Liver (tissue), 9 donors: ENCODE measurements around the gene PARVG. TPM values are rescaled to one million over a fixed set of nuclear protein-coding genes. Genes with fewer than 3 reads are reported as not detected.

Experiments
- DNase-seq: peaks from one replicate; pipeline ENCODE4 v3.0.0-alpha.2; 2017; ENCODE audit warnings: low spot score
- H3K27ac ChIP-seq, 2 donors: one replicate each; pipeline ENCODE4 v1.7.0; 2013; ENCODE audit warnings: inconsistent platforms in 2 of 2, low read length in 2 of 2, control low read depth in 1 of 2, low read depth in 1 of 2, mild to moderate bottlenecking in 1 of 2
- H3K27me3 ChIP-seq, 4 donors: one replicate each; pipeline versions ENCODE4 v1.6.1 to v1.7.0; 2013; ENCODE audit warnings: low read length in 3 of 4, inconsistent platforms in 1 of 4, mild to moderate bottlenecking in 1 of 4, moderate library complexity in 1 of 4; ENCODE audit not compliant: control insufficient read depth in 4 of 4, insufficient read depth in 4 of 4
- H3K36me3 ChIP-seq, 4 donors: one replicate each; pipeline versions ENCODE4 v1.6.1 to v1.7.0; 2013; ENCODE audit warnings: low read length in 3 of 4, mild to moderate bottlenecking in 3 of 4, low read depth in 1 of 4, moderate library complexity in 1 of 4; ENCODE audit not compliant: control insufficient read depth in 4 of 4, insufficient read depth in 3 of 4
- H3K4me1 ChIP-seq, 4 donors: one replicate each; pipeline versions ENCODE4 v1.6.1 to v1.7.0; 2013; ENCODE audit warnings: low read length in 3 of 4, mild to moderate bottlenecking in 3 of 4, moderate library complexity in 1 of 4; ENCODE audit not compliant: control insufficient read depth in 4 of 4, insufficient read depth in 4 of 4
- H3K4me3 ChIP-seq, 3 donors: one replicate each; pipeline versions ENCODE4 v1.6.1 to v1.7.0; 2013; ENCODE audit warnings: low read length in 3 of 3, control low read depth in 1 of 3, low read depth in 1 of 3, mild to moderate bottlenecking in 1 of 3
- H3K9ac ChIP-seq, 2 donors: one replicate each; pipeline ENCODE4 v1.7.0; 2013; ENCODE audit warnings: low read length in 2 of 2, mild to moderate bottlenecking in 2 of 2, moderate library complexity in 2 of 2, control low read depth in 1 of 2, low read depth in 1 of 2
- H3K9me3 ChIP-seq, 4 donors: one replicate each; pipeline versions ENCODE4 v1.6.1 to v1.7.0; 2013; ENCODE audit warnings: low read length in 3 of 4; ENCODE audit not compliant: control insufficient read depth in 4 of 4
- EGR1 ChIP-seq, 2 donors: IDR thresholded peaks; 2 replicates each; pipeline ENCODE4 v1.6.1; 2016 to 2018; ENCODE audit warnings: antibody characterized with exemption in 2 of 2, low read depth in 2 of 2
- FOXA1 ChIP-seq: IDR thresholded peaks from 2 replicates; pipeline ENCODE4 v1.6.1; 2016; ENCODE audit warnings: antibody characterized with exemption
- FOXA2 ChIP-seq: IDR thresholded peaks from 2 replicates; pipeline ENCODE4 v1.6.1; 2016; ENCODE audit warnings: antibody characterized with exemption
- GABPA ChIP-seq, 2 donors: IDR thresholded peaks in 1 of 2; conservative IDR thresholded peaks in 1 of 2; 2 replicates each; pipeline ENCODE4 v1.6.1; 2016; ENCODE audit warnings: antibody characterized with exemption in 2 of 2, mild to moderate bottlenecking in 1 of 2, moderate library complexity in 1 of 2
- HNF4A ChIP-seq, 2 donors: conservative IDR thresholded peaks; 2 replicates each; pipeline ENCODE4 v1.6.1; 2016; ENCODE audit warnings: antibody characterized with exemption in 2 of 2, mild to moderate bottlenecking in 2 of 2
- HNF4G ChIP-seq: IDR thresholded peaks from 2 replicates; pipeline ENCODE4 v1.6.1; 2016; ENCODE audit warnings: antibody characterized with exemption
- JUND ChIP-seq, 2 donors: IDR thresholded peaks; 2 replicates each; pipeline ENCODE4 v1.6.1; 2016; ENCODE audit warnings: antibody characterized with exemption in 2 of 2
- NR2F2 ChIP-seq: IDR thresholded peaks from 2 replicates; pipeline ENCODE4 v1.6.1; 2016; ENCODE audit warnings: antibody characterized with exemption
- RAD21 ChIP-seq, 2 donors: IDR thresholded peaks; 2 replicates each; pipeline ENCODE4 v1.6.1; 2016; ENCODE audit warnings: antibody characterized with exemption in 2 of 2, mild to moderate bottlenecking in 2 of 2
- RXRA ChIP-seq, 2 donors: IDR thresholded peaks; 2 replicates each; pipeline ENCODE4 v1.6.1; 2017 to 2018; ENCODE audit warnings: antibody characterized with exemption in 2 of 2, mild to moderate bottlenecking in 1 of 2
- SP1 ChIP-seq: IDR thresholded peaks from 2 replicates; pipeline ENCODE4 v1.6.1; 2018; ENCODE audit warnings: antibody characterized with exemption, mild to moderate bottlenecking
- TAF1 ChIP-seq: conservative IDR thresholded peaks from 2 replicates; pipeline ENCODE4 v1.6.1; 2016; ENCODE audit warnings: antibody characterized with exemption, mild to moderate bottlenecking
- YY1 ChIP-seq: IDR thresholded peaks from 2 replicates; pipeline ENCODE4 v1.6.1; 2016; ENCODE audit warnings: antibody characterized with exemption, mild to moderate bottlenecking
- WGBS: extraction: QIAGEN DNeasy Blood & Tissue Kit; methylation state at CpG from one replicate; pipeline ENCODE4 v1.1.7; 2013; 5-methylcytosine and 5-hydroxymethylcytosine counted together
- polyA plus RNA-seq, 2 donors: library from polyadenylated mRNA; stranded (reverse) in 1 of 2; unstranded in 1 of 2; fragments of 200-250 nt in 1 of 2; fragments of >200 nt in 1 of 2; fragmentation: Nextera tagmentation in 1 of 2; extraction: Ambion mirVana in 1 of 2; gene quantifications; one replicate each; pipeline versions ENCODE4 v1.2.1 to v1.2.3, GENCODE V29; 2013 to 2015
- total RNA-seq, 2 donors: library from RNA; depleted of rRNA; stranded (reverse); fragments of >200 nt; gene quantifications; one replicate each; pipeline ENCODE4 v1.2.3, GENCODE V29; 2014
- TF ChIP-seq, protein P1 (sequence below): IDR thresholded peaks from 2 replicates; pipeline ENCODE4 v1.6.1; 2016; ENCODE audit warnings: antibody characterized with exemption
- TF ChIP-seq, protein P2 (sequence below): IDR thresholded peaks from 2 replicates; pipeline ENCODE4 v1.6.1; 2016; ENCODE audit warnings: antibody characterized with exemption, mild to moderate bottlenecking
- TF ChIP-seq, protein P3 (sequence below): IDR thresholded peaks from 2 replicates; pipeline ENCODE4 v1.6.1; 2016; ENCODE audit warnings: antibody characterized with exemption
- TF ChIP-seq, protein P4 (sequence below): fragments of 150-350 bp; IDR thresholded peaks from 2 replicates; pipeline ENCODE4 v1.5.1; 2017; ENCODE audit warnings: improper control_type of control experiment, low read depth, low read length; ENCODE audit not compliant: missing input control
- TF ChIP-seq, protein P5 (sequence below): IDR thresholded peaks from 2 replicates; pipeline ENCODE4 v1.6.1; 2016; ENCODE audit warnings: antibody characterized with exemption
- donor health status: healthy.
- donor health status: healthy.
- donor health status: healthy.
- donor health status: healthy.
- donor health status: healthy.

Gene PARVG
- total and polyA plus RNA-seq, 4 donors = 4.0 to 12.1 (median 6.6) TPM

DNA sequence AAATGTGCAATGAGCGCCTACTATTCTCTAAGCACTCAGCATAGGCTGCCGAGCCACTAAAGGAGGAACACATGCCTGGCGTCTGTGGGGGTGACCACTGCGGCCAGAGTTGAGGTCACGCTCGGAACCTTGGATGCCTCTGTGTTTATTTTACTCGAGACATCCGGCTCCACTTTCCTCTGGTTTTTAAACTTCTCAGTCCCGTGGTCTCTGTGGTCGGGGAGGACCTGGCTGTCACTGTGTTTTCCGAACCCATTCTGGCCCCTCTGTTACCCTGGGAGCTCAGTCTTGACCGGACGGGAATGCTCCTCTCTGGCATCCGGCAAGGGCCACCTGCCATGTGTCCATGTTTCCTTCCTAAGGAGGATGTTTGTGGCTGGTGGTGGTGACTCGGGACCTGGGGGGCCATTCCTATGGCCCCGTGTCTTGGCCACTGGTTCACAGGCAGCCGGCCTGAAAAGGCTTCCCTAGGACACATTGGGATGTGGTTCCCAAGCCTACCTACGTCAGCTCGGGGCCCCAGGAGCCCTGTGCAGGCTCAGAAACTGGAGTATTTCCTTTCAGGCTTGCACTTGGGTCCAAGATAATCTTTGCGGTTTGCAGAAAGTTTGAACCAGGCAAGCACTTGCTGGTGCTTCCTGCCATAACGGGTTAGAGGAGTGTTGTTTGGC, 46.7 kb upstream of the PARVG start (continued):
- TF ChIP-seq, protein P1, sequence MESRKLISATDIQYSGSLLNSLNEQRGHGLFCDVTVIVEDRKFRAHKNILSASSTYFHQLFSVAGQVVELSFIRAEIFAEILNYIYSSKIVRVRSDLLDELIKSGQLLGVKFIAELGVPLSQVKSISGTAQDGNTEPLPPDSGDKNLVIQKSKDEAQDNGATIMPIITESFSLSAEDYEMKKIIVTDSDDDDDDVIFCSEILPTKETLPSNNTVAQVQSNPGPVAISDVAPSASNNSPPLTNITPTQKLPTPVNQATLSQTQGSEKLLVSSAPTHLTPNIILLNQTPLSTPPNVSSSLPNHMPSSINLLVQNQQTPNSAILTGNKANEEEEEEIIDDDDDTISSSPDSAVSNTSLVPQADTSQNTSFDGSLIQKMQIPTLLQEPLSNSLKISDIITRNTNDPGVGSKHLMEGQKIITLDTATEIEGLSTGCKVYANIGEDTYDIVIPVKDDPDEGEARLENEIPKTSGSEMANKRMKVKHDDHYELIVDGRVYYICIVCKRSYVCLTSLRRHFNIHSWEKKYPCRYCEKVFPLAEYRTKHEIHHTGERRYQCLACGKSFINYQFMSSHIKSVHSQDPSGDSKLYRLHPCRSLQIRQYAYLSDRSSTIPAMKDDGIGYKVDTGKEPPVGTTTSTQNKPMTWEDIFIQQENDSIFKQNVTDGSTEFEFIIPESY = no peak
- TF ChIP-seq FOXA1 (no peak), SP1 (no peak)

DNA sequence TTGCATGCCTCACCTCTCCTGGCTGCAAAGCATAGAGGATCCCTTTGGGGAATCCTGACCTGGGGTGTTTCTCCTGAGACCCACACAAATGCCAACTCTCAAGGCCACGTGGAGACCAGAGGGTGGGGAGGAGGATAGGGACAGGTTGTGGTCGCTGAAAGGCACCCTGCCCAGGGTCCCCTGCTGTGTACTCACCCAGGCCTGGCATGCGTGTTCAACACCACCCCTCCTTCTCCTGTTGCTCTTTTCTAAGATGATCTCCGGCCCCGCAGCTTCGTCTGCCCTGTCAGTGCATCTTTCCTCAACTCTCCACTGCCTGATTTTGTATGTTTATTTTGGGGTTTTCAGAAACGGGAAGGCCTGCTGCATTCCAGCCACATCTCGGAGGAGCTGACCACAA, 44.6 kb upstream of the PARVG start:
- Histone ChIP-seq H3K27me3 (no peaks in the 10 kb centered on the region), H3K4me3 (no peak overlapping the region), H3K36me3 (peaks cover 0 to 7% (median 4%) of the 10 kb centered on the region in 4 donors), H3K4me1 (peaks cover 0 to 4% (median 0%) of the 10 kb centered on the region in 4 donors), H3K9me3 (peaks cover 0 to 4% (median 2%) of the 10 kb centered on the region in 4 donors), H3K9ac (no peak overlapping the region), H3K27ac (no peak overlapping the region)
- 87% methylated on average over 8 of the region's 8 CpGs for WGBS
- no peak for TF ChIP-seq SP1
- TF ChIP-seq TAF1 = no peak
- TF ChIP-seq, protein P2, sequence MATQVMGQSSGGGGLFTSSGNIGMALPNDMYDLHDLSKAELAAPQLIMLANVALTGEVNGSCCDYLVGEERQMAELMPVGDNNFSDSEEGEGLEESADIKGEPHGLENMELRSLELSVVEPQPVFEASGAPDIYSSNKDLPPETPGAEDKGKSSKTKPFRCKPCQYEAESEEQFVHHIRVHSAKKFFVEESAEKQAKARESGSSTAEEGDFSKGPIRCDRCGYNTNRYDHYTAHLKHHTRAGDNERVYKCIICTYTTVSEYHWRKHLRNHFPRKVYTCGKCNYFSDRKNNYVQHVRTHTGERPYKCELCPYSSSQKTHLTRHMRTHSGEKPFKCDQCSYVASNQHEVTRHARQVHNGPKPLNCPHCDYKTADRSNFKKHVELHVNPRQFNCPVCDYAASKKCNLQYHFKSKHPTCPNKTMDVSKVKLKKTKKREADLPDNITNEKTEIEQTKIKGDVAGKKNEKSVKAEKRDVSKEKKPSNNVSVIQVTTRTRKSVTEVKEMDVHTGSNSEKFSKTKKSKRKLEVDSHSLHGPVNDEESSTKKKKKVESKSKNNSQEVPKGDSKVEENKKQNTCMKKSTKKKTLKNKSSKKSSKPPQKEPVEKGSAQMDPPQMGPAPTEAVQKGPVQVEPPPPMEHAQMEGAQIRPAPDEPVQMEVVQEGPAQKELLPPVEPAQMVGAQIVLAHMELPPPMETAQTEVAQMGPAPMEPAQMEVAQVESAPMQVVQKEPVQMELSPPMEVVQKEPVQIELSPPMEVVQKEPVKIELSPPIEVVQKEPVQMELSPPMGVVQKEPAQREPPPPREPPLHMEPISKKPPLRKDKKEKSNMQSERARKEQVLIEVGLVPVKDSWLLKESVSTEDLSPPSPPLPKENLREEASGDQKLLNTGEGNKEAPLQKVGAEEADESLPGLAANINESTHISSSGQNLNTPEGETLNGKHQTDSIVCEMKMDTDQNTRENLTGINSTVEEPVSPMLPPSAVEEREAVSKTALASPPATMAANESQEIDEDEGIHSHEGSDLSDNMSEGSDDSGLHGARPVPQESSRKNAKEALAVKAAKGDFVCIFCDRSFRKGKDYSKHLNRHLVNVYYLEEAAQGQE = no peak
- TF ChIP-seq HNF4A (conservative IDR thresholded peaks at IDR 0.05) = no peak
- no peak for TF ChIP-seq FOXA2
- TF ChIP-seq, protein P3, sequence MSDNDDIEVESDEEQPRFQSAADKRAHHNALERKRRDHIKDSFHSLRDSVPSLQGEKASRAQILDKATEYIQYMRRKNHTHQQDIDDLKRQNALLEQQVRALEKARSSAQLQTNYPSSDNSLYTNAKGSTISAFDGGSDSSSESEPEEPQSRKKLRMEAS = no peak
- TF ChIP-seq RXRA (IDR thresholded peaks at IDR 0.05) = no peak
- TF ChIP-seq HNF4G = no peak
- TF ChIP-seq, protein P4, sequence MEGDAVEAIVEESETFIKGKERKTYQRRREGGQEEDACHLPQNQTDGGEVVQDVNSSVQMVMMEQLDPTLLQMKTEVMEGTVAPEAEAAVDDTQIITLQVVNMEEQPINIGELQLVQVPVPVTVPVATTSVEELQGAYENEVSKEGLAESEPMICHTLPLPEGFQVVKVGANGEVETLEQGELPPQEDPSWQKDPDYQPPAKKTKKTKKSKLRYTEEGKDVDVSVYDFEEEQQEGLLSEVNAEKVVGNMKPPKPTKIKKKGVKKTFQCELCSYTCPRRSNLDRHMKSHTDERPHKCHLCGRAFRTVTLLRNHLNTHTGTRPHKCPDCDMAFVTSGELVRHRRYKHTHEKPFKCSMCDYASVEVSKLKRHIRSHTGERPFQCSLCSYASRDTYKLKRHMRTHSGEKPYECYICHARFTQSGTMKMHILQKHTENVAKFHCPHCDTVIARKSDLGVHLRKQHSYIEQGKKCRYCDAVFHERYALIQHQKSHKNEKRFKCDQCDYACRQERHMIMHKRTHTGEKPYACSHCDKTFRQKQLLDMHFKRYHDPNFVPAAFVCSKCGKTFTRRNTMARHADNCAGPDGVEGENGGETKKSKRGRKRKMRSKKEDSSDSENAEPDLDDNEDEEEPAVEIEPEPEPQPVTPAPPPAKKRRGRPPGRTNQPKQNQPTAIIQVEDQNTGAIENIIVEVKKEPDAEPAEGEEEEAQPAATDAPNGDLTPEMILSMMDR = no peak
- TF ChIP-seq RAD21 (IDR thresholded peaks at IDR 0.05) = no peak
- TF ChIP-seq, protein P5, sequence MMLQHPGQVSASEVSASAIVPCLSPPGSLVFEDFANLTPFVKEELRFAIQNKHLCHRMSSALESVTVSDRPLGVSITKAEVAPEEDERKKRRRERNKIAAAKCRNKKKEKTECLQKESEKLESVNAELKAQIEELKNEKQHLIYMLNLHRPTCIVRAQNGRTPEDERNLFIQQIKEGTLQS = no peak
- TF ChIP-seq, protein P1 = no peak
- no peak for TF ChIP-seq NR2F2
- TF ChIP-seq JUND (IDR thresholded peaks at IDR 0.05) = no peak
- TF ChIP-seq EGR1 (IDR thresholded peaks at IDR 0.05; ENCODE audit: low read depth in 2 of 2) = no peak
- TF ChIP-seq FOXA1 = no peak
- TF ChIP-seq YY1 = no peak
- TF ChIP-seq GABPA (IDR thresholded peaks at IDR 0.05 in 1 of 2, conservative IDR thresholded peaks at IDR 0.05 in 1 of 2) = no peak
- no peak for DNase-seq
